Measurements from ENCODE around the gene BHLHA9.
"Not testable (repeated sequence)": the region's sequence is repeated elsewhere in the genome, so short reads cannot be mapped to it uniquely, and the experiment has no call there.

The BHLHA9 gene

DNA sequence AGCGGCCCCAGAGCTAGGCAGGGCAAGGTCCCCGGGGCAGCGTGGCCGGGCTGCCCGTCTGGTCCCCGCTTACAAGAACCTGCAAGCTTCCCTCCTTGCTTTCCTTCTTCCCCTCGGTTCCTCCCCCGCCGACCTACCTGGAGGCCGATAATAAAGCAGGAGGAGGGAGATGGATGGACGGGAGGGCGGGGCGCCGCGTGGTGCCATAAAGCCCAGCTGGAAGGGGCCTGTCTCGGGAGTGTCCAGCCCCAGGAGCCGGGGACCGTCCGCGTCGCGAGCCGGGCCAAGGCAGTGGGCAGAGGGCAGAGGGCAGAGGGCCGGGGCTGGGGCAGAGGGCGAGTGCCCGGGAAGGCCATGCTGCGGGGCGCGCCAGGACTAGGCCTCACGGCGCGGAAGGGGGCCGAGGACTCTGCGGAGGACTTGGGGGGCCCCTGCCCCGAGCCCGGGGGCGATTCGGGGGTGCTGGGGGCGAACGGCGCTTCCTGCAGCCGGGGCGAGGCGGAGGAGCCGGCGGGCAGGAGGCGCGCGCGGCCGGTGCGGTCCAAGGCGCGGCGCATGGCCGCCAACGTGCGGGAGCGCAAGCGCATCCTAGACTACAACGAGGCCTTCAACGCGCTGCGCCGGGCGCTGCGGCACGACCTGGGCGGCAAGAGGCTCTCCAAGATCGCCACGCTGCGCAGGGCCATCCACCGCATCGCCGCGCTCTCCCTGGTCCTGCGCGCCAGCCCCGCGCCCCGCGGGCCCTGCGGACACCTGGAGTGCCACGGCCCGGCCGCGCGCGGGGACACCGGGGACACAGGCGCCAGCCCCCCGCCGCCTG is at the start of gene BHLHA9:
BHLHA9 (plus strand) TSS at position 235 of the 820 bp plus-strand sequence; CDS start at position 355, 120 bp downstream.
- DNase-seq (ENCODE audit: low read depth in 1 of 2, low spot score in 1 of 2), result no peak

DNA sequence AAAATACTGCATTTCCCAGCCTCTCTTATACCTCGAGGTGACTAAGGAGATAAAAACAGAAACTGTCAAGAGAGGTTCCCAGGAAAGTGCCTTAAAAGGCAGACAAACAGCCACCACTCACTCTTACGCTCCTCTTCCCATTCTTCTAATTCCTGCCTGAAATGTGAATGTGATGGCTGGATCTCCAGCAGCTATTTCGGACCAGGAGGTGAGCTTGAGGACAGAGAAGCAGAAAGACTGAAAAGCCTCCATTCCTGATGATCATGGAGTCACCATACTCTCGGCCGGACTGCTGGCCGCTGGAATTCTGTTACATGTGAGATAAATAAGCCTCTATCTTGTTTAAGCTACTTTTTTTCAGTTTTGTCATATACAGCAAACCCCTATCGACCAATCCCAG is 49.0 kb upstream of the BHLHA9 start:
- no peak for DNase-seq (ENCODE audit: low read depth in 1 of 2, low spot score in 1 of 2)

DNA sequence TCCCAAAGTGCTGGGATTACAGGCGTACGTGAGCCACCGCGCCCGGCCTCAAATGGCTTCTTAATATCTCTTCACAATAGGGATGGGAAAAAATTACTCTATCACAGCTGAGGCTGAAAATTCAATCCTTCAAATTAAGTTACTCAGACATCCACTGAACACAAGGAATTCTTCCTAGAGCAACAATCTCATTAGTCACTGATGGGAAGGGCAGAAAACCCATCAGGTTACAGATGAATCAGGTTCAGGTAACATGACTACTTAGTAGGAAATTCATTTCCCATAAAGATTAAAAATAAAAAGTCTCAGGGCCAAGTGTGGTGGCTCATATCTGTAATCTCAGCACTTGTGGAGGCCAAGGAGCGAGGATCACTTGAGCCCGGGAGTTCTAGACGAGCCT is 47.9 kb upstream of the BHLHA9 start:
- no peak for DNase-seq (ENCODE audit: low read depth in 1 of 2, low spot score in 1 of 2)

GRCh38 chr17:1223662-1224061 is 46.6 kb upstream of the BHLHA9 start:
- no peak for DNase-seq (ENCODE audit: low read depth in 1 of 2, low spot score in 1 of 2)

GRCh38 chr17:1224330-1224729 is 45.9 kb upstream of the BHLHA9 start:
- DNase-seq (ENCODE audit: low read depth in 1 of 2, low spot score in 1 of 2), result no peak

- no peak for DNase-seq (ENCODE audit: low read depth in 1 of 2, low spot score in 1 of 2)
Measured at GRCh38 chr17:1226308-1226707, 43.9 kb upstream of the BHLHA9 start.

DNA sequence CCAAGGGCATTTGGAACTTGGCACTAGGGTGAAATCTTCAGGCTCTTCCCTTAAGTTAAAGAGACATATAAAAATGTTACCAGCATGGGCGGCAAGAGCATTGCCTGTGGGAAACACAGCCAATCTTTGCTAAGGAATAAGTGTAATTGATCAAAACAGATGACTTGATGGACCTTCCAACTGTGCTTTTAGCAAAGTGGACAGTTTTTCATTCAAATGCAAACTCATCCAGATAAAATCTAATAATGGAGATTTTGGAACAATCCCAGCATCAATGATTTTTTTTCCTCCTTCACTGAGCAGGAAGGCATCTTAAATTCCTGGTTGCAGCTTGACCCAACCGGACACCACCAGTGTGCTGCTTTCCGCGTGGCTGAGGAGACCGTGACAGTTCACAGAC is 42.9 kb upstream of the BHLHA9 start:
- DNase-seq (ENCODE audit: low read depth in 1 of 2, low spot score in 1 of 2), result no peak

DNA sequence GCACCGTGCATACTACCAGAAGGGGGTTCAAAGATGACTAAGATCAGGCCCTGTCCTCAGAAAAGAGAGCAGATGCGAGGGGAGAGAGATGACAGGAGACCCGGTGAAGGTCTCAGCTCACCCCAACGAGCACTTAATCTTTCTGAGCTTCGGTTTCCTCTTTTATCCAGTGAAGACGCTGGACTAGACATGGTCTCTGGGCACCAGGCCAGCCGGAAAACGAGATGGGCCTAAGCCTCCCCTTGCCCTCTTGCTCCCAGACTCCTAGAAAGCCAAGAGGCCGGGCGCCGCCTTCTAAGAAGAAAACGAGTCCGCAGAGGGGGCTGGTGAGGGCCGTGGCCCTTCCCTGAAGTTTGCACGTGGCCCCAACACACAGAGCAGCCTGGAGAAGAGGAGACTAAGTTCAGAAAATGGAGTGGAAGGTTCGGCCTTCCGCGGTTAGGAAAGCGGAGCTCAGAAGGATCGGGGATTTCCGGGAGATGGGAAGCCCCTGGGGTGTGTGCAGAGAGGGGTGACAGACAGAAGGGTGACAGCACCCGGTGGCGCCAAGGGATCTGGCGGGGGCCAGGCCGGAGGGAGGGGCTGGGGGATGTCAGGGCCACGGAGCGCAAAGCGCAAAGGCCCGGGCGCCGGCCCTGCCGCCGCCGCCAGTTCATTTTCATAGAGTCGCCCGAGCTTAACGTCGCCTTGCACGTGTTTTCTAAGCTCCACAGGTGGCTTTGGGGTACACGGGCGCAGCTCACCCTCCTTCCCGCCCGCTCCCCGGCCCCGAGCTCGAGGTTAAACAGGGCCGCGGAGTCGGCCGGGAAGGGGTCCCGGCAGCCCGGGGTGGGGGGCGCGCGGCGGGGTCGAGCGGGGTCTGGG is 42.1 kb upstream of the BHLHA9 start:
- no peak for DNase-seq (ENCODE audit: low read depth in 1 of 2, low spot score in 1 of 2)

GRCh38 chr17:1228781-1229348 is 41.4 kb upstream of the BHLHA9 start:
- no peak for DNase-seq (ENCODE audit: low read depth in 1 of 2, low spot score in 1 of 2)

DNA sequence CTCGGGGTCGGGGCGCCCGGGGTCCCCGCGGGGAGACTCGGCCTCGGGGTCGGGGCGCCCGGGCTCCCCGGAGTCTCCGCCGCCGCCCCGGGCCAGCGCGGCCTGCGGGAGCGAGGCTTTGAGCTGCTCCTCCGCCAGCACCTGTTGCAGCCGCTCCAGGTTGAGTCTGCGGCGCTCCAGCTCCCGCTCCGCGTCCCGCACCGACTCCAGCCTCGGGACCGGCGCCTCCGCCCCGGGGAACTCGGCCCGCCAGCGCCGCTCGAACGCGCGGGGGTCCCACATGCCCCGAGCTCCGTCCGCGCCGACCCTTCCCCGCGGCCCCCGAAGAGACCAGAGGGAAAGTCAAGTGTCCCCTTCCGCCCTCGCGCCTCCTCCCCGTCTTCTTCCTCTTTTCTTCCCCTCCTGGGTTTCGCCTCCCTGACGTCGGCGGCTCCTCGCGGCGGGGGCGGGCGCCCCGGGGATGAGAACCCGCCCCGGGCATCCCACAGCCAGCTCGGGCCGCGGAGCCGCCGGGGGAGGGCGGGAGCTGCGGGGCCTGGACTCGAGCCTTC is 40.8 kb upstream of the BHLHA9 start:
- peak in 1 of 2 donors; percentile 10 for DNase-seq (ENCODE audit: low read depth in 1 of 2, low spot score in 1 of 2)

DNA sequence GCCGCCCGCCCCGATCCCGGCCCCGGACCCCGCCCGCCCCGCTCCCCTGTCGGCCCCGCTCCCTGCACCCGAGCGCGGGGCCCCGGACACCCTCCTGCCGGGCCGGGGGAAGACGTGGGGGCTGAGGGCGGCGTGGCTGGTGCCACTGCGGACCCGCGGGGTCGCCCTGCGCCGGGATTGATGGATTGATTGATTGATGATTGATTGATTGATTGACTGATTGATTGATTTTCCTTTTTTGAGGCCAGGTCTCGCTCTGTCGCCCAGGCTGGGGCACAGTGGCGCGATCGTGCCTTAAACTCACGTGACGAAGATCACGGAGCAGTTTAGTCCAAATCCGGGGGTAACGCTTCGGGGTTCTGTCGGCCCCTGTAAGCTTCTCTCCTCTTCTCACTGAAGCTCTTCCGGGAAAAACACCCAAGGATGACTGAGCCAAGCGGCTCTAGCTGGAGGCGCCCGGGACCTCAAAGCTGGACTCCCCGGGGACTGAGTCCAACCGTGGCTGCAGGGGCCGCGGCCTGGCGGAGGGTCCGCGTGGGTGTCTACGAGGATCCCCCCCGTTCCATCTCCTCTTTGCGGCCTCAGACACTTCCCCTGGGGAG is 40.2 kb upstream of the BHLHA9 start:
- DNase-seq (ENCODE audit: low read depth in 1 of 2, low spot score in 1 of 2), result no peak

DNA sequence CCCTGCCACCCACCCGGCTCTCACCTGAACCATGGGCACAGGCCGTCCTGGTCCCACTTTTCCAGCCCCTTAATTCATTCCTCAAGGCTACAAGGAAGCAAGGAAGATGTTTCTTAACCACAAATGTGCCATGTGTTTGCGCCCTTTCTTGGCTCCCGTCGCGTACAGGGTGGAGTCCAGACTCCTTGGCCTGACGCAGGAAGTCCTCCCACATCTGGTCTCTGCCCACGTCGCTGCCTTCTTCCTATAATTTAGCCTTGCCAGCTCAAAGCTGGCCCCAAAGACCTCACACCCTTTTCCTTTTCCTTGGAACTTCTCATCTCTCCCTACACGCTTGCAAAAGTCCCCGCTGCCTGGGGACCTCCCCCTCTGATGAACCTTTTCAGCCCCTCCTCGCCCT is 38.8 kb upstream of the BHLHA9 start:
- DNase-seq (ENCODE audit: low read depth in 1 of 2, low spot score in 1 of 2), result no peak

GRCh38 chr17:1232331-1232730 is 37.9 kb upstream of the BHLHA9 start:
- no peak for DNase-seq (ENCODE audit: low read depth in 1 of 2, low spot score in 1 of 2)

GRCh38 chr17:1232786-1233185 is 37.5 kb upstream of the BHLHA9 start:
- DNase-seq (ENCODE audit: low read depth in 1 of 2, low spot score in 1 of 2), result no peak

GRCh38 chr17:1234455-1234854 is 35.8 kb upstream of the BHLHA9 start:
- no peak for DNase-seq (ENCODE audit: low read depth in 1 of 2, low spot score in 1 of 2)

- DNase-seq (ENCODE audit: low read depth in 1 of 2, low spot score in 1 of 2), result no peak
Measured at GRCh38 chr17:1237471-1237870, 32.8 kb upstream of the BHLHA9 start.

DNA sequence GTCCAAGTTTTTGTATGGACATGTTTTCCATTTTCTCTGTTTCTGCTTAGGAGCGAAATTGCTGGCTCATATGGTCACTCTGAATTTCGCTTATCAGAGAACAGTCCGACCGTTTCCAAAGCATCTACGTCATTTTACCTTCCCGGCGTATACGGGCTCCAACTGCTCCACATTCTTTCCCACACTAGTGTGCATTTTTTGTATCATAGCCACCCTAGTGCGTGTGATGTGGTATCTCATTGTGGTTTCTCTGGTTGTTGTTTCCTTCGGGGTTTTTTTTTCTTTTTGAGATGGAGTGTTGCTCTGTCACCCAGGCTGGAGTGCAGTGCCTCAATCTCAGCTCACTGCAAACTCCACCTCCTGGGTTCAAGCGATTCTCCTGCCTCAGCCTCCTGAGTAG is 31.0 kb upstream of the BHLHA9 start:
- DNase-seq (ENCODE audit: low read depth in 1 of 2, low spot score in 1 of 2), result no peak

DNA sequence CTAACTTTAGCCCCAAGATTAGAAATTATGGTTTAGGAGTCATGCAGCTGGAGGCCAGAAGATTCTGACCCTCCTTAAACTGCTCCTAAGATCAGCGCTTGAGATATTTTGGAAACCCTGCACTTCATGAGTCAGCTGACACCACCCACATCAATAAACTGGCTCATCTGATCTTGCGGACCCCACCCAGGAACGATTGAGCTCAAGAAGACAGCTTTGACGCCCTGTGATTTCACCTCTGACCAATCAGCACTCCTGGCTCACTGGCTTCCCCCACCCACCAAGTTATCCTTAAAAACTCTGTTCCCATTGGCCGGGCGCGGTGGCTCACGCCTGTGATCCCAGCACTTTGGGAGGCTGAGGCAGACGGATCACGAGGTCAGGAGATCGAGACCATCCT is 29.8 kb upstream of the BHLHA9 start:
- not testable (repeated sequence) for DNase-seq (ENCODE audit: low read depth in 1 of 2, low spot score in 1 of 2)

- DNase-seq (ENCODE audit: low read depth in 1 of 2, low spot score in 1 of 2), result no peak
Measured at GRCh38 chr17:1241929-1242328, 28.3 kb upstream of the BHLHA9 start.

GRCh38 chr17:1244606-1245012 is 25.6 kb upstream of the BHLHA9 start:
- DNase-seq (ENCODE audit: low read depth in 1 of 2, low spot score in 1 of 2), result no peak
